Vagina (tissue), 2 donors: Measurements from ENCODE around the gene UNC119B.

Source experiments
- POLR2A ChIP-seq, 2 donors: fragments of 450-650 bp; IDR thresholded peaks; one replicate each; pipeline ENCODE4 v1.6.1; 2017; ENCODE audit warnings: antibody characterized with exemption in 2 of 2, mild to moderate bottlenecking in 2 of 2, moderate library complexity in 2 of 2
- POLR2AphosphoS5 ChIP-seq, 2 donors: sonication (generic); formaldehyde crosslinking; IDR thresholded peaks; one replicate each; pipeline ENCODE4 v1.9.0; 2017; ENCODE audit warnings: antibody characterized with exemption in 2 of 2, mild to moderate bottlenecking in 2 of 2, low read depth in 1 of 2; ENCODE audit not compliant: insufficient read depth in 1 of 2
- TF ChIP-seq, protein P1 (sequence below), 3 experiments: fragments of 450-650 bp in 2 of 3; fragments of 200-600 bp in 1 of 3; sonication (generic) in 1 of 3; IDR thresholded peaks; one replicate each; pipeline ENCODE4 v1.5.1; 2017 to 2019; ENCODE audit warnings: antibody characterized with exemption in 3 of 3, mild to moderate bottlenecking in 2 of 3, moderate library complexity in 2 of 3

DNA sequence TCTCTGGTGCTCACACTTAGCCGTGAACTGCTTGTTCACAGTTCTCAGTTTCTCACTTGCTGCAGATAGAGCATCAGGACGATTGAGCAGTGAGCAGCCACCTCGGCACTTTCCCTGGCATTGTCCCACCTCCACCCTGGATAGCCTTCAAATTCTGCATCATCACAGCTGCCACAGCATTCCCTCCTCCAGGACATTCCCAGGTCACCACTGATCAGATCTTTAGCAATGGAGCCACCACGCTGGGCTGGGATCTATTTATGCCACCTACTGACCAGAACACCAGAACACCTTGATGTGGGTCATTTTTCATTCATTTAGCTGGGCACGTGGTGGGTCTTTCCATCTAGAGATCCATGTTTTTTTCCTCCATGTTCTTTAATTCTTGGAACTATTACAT lies 39.0 kb downstream of the UNC119B start:
- TF ChIP-seq, protein P1, sequence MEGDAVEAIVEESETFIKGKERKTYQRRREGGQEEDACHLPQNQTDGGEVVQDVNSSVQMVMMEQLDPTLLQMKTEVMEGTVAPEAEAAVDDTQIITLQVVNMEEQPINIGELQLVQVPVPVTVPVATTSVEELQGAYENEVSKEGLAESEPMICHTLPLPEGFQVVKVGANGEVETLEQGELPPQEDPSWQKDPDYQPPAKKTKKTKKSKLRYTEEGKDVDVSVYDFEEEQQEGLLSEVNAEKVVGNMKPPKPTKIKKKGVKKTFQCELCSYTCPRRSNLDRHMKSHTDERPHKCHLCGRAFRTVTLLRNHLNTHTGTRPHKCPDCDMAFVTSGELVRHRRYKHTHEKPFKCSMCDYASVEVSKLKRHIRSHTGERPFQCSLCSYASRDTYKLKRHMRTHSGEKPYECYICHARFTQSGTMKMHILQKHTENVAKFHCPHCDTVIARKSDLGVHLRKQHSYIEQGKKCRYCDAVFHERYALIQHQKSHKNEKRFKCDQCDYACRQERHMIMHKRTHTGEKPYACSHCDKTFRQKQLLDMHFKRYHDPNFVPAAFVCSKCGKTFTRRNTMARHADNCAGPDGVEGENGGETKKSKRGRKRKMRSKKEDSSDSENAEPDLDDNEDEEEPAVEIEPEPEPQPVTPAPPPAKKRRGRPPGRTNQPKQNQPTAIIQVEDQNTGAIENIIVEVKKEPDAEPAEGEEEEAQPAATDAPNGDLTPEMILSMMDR (IDR thresholded peaks at IDR 0.05) = no peak
- TF ChIP-seq POLR2A (IDR thresholded peaks at IDR 0.05) (no peak), POLR2AphosphoS5 (IDR thresholded peaks at IDR 0.05; ENCODE audit: insufficient read depth in 1 of 2, low read depth in 1 of 2) (no peak)
